Measurements from ENCODE around the gene MRPL40.

MRPL40 gene

DNA sequence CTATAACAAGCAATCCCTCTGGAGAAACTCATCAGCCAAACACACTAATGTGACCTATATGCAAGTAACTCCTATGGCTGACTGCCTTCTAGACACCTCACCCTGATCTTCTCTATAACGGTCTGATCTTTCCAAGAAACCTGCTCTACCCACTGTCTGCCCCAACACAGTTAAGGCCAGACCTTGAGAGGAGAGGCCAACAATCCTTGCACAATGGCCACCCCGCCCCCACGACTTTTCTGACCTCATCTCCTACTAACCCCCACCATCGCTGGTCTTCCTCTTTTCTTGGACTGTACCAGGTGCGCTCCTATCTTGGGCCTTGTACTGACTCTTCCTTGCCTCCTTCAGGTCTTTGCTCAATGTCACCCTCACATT is 13.3 kb upstream of the MRPL40 start:
- DNase-seq (ENCODE audit: low read depth): no peak
- no peak overlapping the region for H3K4me3 ChIP-seq (ENCODE audit: low read length)
- TF ChIP-seq, protein P1, sequence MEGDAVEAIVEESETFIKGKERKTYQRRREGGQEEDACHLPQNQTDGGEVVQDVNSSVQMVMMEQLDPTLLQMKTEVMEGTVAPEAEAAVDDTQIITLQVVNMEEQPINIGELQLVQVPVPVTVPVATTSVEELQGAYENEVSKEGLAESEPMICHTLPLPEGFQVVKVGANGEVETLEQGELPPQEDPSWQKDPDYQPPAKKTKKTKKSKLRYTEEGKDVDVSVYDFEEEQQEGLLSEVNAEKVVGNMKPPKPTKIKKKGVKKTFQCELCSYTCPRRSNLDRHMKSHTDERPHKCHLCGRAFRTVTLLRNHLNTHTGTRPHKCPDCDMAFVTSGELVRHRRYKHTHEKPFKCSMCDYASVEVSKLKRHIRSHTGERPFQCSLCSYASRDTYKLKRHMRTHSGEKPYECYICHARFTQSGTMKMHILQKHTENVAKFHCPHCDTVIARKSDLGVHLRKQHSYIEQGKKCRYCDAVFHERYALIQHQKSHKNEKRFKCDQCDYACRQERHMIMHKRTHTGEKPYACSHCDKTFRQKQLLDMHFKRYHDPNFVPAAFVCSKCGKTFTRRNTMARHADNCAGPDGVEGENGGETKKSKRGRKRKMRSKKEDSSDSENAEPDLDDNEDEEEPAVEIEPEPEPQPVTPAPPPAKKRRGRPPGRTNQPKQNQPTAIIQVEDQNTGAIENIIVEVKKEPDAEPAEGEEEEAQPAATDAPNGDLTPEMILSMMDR (conservative IDR thresholded peaks at IDR 0.05; ENCODE audit: low read depth, low read length): no peak

- DNase-seq (ENCODE audit: low read depth): no peak
- TF ChIP-seq, protein P1 (conservative IDR thresholded peaks at IDR 0.05; ENCODE audit: low read depth, low read length): no peak
- no peak overlapping the region for H3K4me3 ChIP-seq (ENCODE audit: low read length)
Measured at GRCh38 chr22:19419464-19420178, 12.7 kb upstream of the MRPL40 start.

- TF ChIP-seq, protein P1 (conservative IDR thresholded peaks at IDR 0.05; ENCODE audit: low read depth, low read length): no peak
- no peak for DNase-seq (ENCODE audit: low read depth)
- no peak overlapping the region for H3K4me3 ChIP-seq (ENCODE audit: low read length)
Measured at GRCh38 chr22:19420321-19420720, 12.0 kb upstream of the MRPL40 start.

DNA sequence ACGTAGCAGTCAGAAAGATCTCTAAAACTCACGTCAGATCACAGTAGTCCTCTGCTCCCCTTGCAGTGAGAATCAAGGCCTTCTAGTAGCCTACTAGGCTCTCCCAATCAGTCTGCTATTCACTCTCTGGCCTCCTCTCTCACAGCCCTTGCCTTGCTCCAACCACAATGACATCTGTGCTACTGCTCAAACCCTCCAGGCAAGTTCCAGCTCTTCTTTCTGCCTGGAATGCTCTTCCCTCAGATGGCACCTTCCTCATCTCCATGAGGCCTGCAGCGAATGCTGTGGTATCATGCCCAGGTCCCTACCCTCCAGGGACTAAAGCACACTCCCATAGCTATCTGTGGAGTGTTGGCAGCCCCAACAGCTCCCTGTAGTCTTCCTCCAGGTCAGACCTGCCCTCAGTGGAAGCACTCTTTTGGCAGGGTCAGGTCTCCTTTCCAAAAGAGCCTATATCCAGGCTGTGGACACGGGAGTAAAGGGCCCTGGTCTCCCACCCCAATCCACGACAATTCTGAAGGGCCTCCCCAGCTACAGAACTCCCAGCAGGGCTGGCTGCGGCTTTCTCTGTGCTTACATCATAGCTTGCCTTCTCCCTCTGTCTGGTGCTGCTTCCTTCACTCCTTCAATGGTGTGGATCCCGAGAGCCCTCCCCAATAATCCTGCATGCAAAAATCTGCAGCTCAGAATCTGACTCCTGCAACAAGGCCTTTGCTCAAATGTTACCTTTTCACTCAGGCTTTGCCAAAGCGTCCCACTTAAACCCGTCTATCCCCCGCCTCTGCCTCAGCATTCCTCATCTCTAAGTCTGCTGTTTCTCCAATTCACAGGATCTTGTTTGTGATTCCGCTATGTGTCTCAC is 9.7 kb upstream of the MRPL40 start:
- no peak for DNase-seq (ENCODE audit: low read depth)
- H3K4me3 ChIP-seq (ENCODE audit: low read length): no peak overlapping the region
- TF ChIP-seq, protein P1 (conservative IDR thresholded peaks at IDR 0.05; ENCODE audit: low read depth, low read length): no peak

DNA sequence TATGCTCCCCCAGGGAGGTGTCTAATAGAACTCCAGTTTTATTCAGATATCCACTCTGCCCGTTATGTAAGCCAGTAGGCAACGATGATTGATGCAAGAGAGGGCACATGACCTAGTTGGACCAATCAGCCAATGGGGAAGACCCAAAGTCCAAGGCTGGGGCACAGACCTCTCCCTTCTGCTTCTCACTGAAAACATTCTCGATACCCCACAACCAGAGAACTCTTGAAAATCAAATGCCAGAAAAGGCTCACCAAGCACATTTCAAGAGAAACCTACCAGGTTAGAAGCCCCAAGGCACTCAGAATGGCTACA is 8.2 kb upstream of the MRPL40 start:
- TF ChIP-seq, protein P1 (conservative IDR thresholded peaks at IDR 0.05; ENCODE audit: low read depth, low read length): no peak
- DNase-seq (ENCODE audit: low read depth): no peak
- H3K4me3 ChIP-seq (ENCODE audit: low read length): no peak overlapping the region

GRCh38 chr22:19429950-19430889 is 2.1 kb upstream of the MRPL40 start:
- H3K4me3 ChIP-seq (ENCODE audit: low read length): peak overlapping the region; percentile 85
- DNase-seq (ENCODE audit: low read depth): no peak
- TF ChIP-seq, protein P1 (conservative IDR thresholded peaks at IDR 0.05; ENCODE audit: low read depth, low read length): no peak

All from retinal pigment epithelial cell (primary cell).